Bronchial epithelial cell (primary cell): ENCODE measurements around the gene COA8. TPM values are rescaled to one million over a fixed set of nuclear protein-coding genes. Genes with fewer than 3 reads are reported as not detected.

Source experiments
- DNase-seq: peaks from one replicate; pipeline ENCODE4 v3.0.0-alpha.2; 2010; ENCODE audit warnings: low read depth
- FAIRE-seq: peaks from 2 replicates; lab custom pipeline; 2011; peaks lifted over from hg19 to GRCh38; lab: Jason Lieb, UNC
- H3K27me3 ChIP-seq: 2 replicates; pipeline ENCODE4 v1.5.1; 2011; ENCODE audit warnings: low read length; ENCODE audit not compliant: control insufficient read depth, insufficient read depth
- H3K36me3 ChIP-seq: 2 replicates; pipeline ENCODE4 v1.5.1; 2011; ENCODE audit warnings: low read length; ENCODE audit not compliant: control insufficient read depth, insufficient read depth
- H3K4me3 ChIP-seq: 2 replicates; pipeline ENCODE4 v1.5.1; 2011; ENCODE audit warnings: mild to moderate bottlenecking, low read depth, low read length, control low read depth
- CTCF ChIP-seq: IDR thresholded peaks from 2 replicates; pipeline ENCODE4 v1.5.1; 2011; ENCODE audit warnings: mild to moderate bottlenecking, moderate library complexity, low read length, control low read depth, inconsistent platforms; ENCODE audit not compliant: insufficient read depth, severe bottlenecking
- total RNA-seq: library from RNA; depleted of rRNA; stranded (reverse); fragments of >200 nt; gene quantifications from 2 replicates; pipeline ENCODE4 v1.2.1, GENCODE V29; 2014

The COA8 gene
- total RNA-seq, 1 donor from 2014 or later: 17.4 TPM

DNA sequence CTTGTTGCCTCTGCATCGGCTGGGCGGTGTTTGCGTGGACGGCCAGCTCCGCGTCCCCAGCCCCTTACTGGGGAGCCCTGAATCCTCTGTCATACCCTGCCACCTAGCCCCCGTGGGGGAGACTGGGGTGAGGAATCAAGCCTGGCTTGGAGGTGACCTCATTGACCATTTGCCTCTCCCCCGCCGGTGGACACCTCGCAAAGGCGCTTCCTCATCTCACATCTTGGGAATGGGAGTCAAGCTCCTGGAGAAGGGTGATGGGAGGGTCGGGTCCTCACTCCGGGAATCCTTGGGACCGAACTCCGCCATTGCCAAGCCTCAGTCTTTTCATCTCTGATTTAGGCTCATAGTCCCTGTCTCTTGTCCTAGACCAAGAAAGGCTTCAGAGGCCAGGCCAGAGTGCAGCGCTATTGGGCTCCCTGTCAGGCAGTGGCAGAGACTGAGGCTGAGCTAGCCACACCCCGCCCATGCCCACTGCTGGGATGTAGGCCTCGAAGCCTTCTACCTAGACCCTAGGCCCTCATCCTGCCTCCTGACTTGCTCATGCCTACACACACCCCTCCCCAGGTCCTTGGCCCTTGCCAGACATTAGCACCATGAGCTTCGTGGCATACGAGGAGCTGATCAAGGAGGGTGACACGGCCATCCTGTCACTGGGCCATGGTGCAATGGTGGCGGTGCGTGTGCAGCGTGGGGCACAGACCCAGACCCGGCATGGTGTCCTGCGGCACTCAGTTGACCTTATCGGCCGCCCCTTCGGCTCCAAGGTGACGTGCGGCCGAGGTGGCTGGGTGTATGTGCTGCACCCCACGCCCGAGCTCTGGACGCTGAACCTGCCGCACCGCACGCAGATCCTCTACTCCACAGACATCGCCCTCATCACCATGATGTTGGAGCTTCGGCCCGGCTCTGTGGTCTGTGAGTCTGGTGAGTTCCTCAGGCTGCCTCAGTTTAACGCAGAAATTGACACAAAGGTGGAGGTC lies 33.1 kb upstream of the COA8 start:
- Histone ChIP-seq H3K4me3 (peak overlapping the region; percentile 81), H3K36me3 (peaks cover 9% of the 10 kb centered on the region), H3K27me3 (no peaks in the 10 kb centered on the region)
- no peak for DNase-seq
- FAIRE-seq: no peak
- no peak for TF ChIP-seq CTCF

GRCh38 chr14:103530390-103530789 lies 32.4 kb upstream of the COA8 start:
- FAIRE-seq (no peak), DNase-seq (no peak)
- peaks cover 12% of the 10 kb centered on the region for H3K36me3 ChIP-seq
- TF ChIP-seq CTCF: no peak
- no peak overlapping the region for H3K4me3 ChIP-seq
- H3K27me3 ChIP-seq: no peaks in the 10 kb centered on the region

DNA sequence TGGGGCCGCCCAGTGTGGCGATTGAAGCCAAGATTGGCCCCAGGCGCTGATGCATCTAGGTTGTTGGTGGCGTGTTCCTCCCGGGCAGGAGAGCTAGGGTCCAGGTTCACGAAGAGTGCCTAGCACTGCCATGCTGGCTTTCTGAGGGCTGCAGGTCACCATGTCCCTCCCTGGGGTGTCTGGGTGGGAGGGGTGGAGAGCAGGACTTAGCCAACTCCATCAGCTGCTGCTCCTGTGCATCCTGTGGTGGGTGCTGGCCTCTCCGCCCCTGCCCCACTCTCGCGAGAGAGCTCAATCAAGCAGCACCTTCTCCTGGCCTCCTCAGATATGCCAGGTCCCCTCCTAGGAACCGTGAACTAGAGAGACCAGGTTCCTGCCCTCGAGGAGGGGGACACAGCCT lies 31.9 kb upstream of the COA8 start:
- Histone ChIP-seq H3K36me3 (peaks cover 12% of the 10 kb centered on the region), H3K4me3 (no peak overlapping the region), H3K27me3 (no peaks in the 10 kb centered on the region)
- DNase-seq: no peak
- no peak for TF ChIP-seq CTCF
- no peak for FAIRE-seq

- H3K36me3 ChIP-seq: peaks cover 14% of the 10 kb centered on the region
- H3K27me3 ChIP-seq: no peaks in the 10 kb centered on the region
- DNase-seq (no peak), FAIRE-seq (no peak)
- no peak overlapping the region for H3K4me3 ChIP-seq
- TF ChIP-seq CTCF: no peak
Observed at GRCh38 chr14:103531421-103532215, 31.1 kb upstream of the COA8 start.

- no peak for FAIRE-seq
Observed at GRCh38 chr14:103532216-103533136, 30.3 kb upstream of the COA8 start.

More at GRCh38 chr14:103532216-103533136, 30.3 kb upstream of the COA8 start:
- TF ChIP-seq CTCF: no peak
- DNase-seq: no peak
- Histone ChIP-seq H3K27me3 (no peaks in the 10 kb centered on the region), H3K4me3 (no peak overlapping the region), H3K36me3 (peaks cover 14% of the 10 kb centered on the region)
